ENCODE results near the gene TTC27. TPM values are rescaled to one million over a fixed set of nuclear protein-coding genes. Genes with fewer than 3 reads are reported as not detected.
A peak's percentile ranks its signal among the peaks of the same experiment; 100 is the strongest.

Gene TTC27
- 10.3 TPM for total RNA-seq
- long read RNA-seq, transcript TTC27-201 (20 exons, 2,876 nt) = major isoform, 7 of 11 reads
- long read RNA-seq, partial matches to known transcripts = 0 of 11 reads
- long read RNA-seq, other reads (novel, unspliced or antisense) = 4 of 11 reads

GRCh38 chr2:32627814-32628579, at the start of gene TTC27:
Gene TTC27, plus strand, starts transcription at chr2:32628050. Its CDS starts 243 bp downstream, at chr2:32628293.
- H3K27ac ChIP-seq = peak within 1 kb of the TSS; percentile 56

GRCh38 chr2:32591669-32592463, 36.0 kb upstream of the TTC27 start:
- TF ChIP-seq CTCF (IDR thresholded peaks at IDR 0.05) = no peak
- H3K27ac ChIP-seq = no peak overlapping the region
- no peaks in the 10 kb centered on the region for H3K4me1 ChIP-seq
- ATAC-seq = no peak
- no peaks in the 10 kb centered on the region for H3K9me3 ChIP-seq
- DNase-seq = no peak
- H3K27me3 ChIP-seq = no peaks in the 10 kb centered on the region
- intact Hi-C loops (cut with DNase I) = no loop called here
- H3K36me3 ChIP-seq = peaks cover 23% of the 10 kb centered on the region
- H3K4me3 ChIP-seq = no peak overlapping the region

More at GRCh38 chr2:32627814-32628579, at the start of gene TTC27:
- H3K36me3 ChIP-seq = peaks cover 18% of the 10 kb centered on the region
- peak within 1 kb of the TSS; percentile 86 for H3K4me3 ChIP-seq
- ATAC-seq (peak; percentile 100), DNase-seq (peak; percentile 96)
- H3K4me1 ChIP-seq = peaks cover 17% of the 10 kb centered on the region
- no peaks in the 10 kb centered on the region for H3K9me3 ChIP-seq
- no peaks in the 10 kb centered on the region for H3K27me3 ChIP-seq
- intact Hi-C loops (cut with DNase I) = no loop called here
- no peak for TF ChIP-seq CTCF (IDR thresholded peaks at IDR 0.05)

GRCh38 chr2:32594573-32594972, 33.3 kb upstream of the TTC27 start:
- Histone ChIP-seq H3K4me1 (no peaks in the 10 kb centered on the region), H3K27me3 (no peaks in the 10 kb centered on the region), H3K27ac (no peak overlapping the region), H3K36me3 (peaks cover 46% of the 10 kb centered on the region), H3K9me3 (no peaks in the 10 kb centered on the region), H3K4me3 (no peak overlapping the region)
- DNase-seq = no peak
- no peak for TF ChIP-seq CTCF (IDR thresholded peaks at IDR 0.05)
- intact Hi-C loops (cut with DNase I) = no loop called here
- no peak for ATAC-seq

GRCh38 chr2:32611366-32611765, 16.5 kb upstream of the TTC27 start:
- Histone ChIP-seq H3K36me3 (peaks cover 77% of the 10 kb centered on the region), H3K4me3 (no peak overlapping the region), H3K27me3 (no peaks in the 10 kb centered on the region), H3K27ac (no peak overlapping the region), H3K4me1 (no peaks in the 10 kb centered on the region), H3K9me3 (no peaks in the 10 kb centered on the region)
- intact Hi-C loops (cut with DNase I) = no loop called here
- no peak for DNase-seq
- no peak for TF ChIP-seq CTCF (IDR thresholded peaks at IDR 0.05)
- ATAC-seq = peak; percentile 86

GRCh38 chr2:32611771-32612170, 16.1 kb upstream of the TTC27 start:
- no peak for DNase-seq
- H3K4me3 ChIP-seq = no peak overlapping the region
- TF ChIP-seq CTCF (IDR thresholded peaks at IDR 0.05) = no peak
- H3K27me3 ChIP-seq = no peaks in the 10 kb centered on the region
- intact Hi-C loops (cut with DNase I) = no loop called here
- H3K36me3 ChIP-seq = peaks cover 77% of the 10 kb centered on the region
- no peak overlapping the region for H3K27ac ChIP-seq
- H3K4me1 ChIP-seq = no peaks in the 10 kb centered on the region
- ATAC-seq = no peak
- no peaks in the 10 kb centered on the region for H3K9me3 ChIP-seq
